HEK293T (cell line): ENCODE measurements around the gene ZNRF3.

Experiments
- ARNT ChIP-seq: fragments of 450-650 bp; IDR thresholded peaks from 2 replicates; pipeline ENCODE4 v1.6.1; 2017; ENCODE audit warnings: mild to moderate bottlenecking
- BHLHE40 ChIP-seq: fragments of 450-650 bp; IDR thresholded peaks from 2 replicates; pipeline ENCODE4 v1.6.1; 2016; ENCODE audit warnings: mild to moderate bottlenecking, moderate library complexity, borderline replicate concordance
- CTBP1 ChIP-seq: fragments of 450-650 bp; IDR thresholded peaks from 2 replicates; pipeline ENCODE4 v1.6.1; 2016; ENCODE audit warnings: borderline replicate concordance
- ELF4 ChIP-seq: fragments of 450-650 bp; IDR thresholded peaks from 2 replicates; pipeline ENCODE4 v1.6.1; 2017; ENCODE audit warnings: antibody characterized with exemption
- FOXA1 ChIP-seq: fragments of 450-650 bp; IDR thresholded peaks from 2 replicates; pipeline ENCODE4 v1.6.1; 2016; ENCODE audit warnings: mild to moderate bottlenecking
- FOXK2 ChIP-seq: fragments of 450-650 bp; IDR thresholded peaks from 2 replicates; pipeline ENCODE4 v1.6.1; 2016; ENCODE audit warnings: mild to moderate bottlenecking
- FOXM1 ChIP-seq: fragments of 450-650 bp; IDR thresholded peaks from 2 replicates; pipeline ENCODE4 v1.6.1; 2017; ENCODE audit warnings: mild to moderate bottlenecking, borderline replicate concordance
- HDGF ChIP-seq: fragments of 450-650 bp; IDR thresholded peaks from 2 replicates; pipeline ENCODE4 v1.6.1; 2017; ENCODE audit warnings: antibody characterized with exemption, borderline replicate concordance
- SP1 ChIP-seq: fragments of 450-650 bp; IDR thresholded peaks from 2 replicates; pipeline ENCODE4 v1.6.1; 2017
- ZNF384 ChIP-seq: fragments of 450-650 bp; IDR thresholded peaks from 2 replicates; pipeline ENCODE4 v1.6.1; 2016

GRCh38 chr22:29065468-29066190, 182.3 kb downstream of the ZNRF3 start:
- no peak for TF ChIP-seq FOXA1
- no peak for TF ChIP-seq ELF4
- TF ChIP-seq CTBP1: no peak
- TF ChIP-seq FOXM1: no peak
- no peak for TF ChIP-seq HDGF
- no peak for TF ChIP-seq SP1
- TF ChIP-seq ARNT: no peak
- TF ChIP-seq BHLHE40: no peak
- no peak for TF ChIP-seq FOXK2
- no peak for TF ChIP-seq ZNF384
